ENCODE results near the gene MRPS34. TPM values are rescaled to one million over a fixed set of nuclear protein-coding genes. Genes with fewer than 3 reads are reported as not detected.

The MRPS34 gene
- total RNA-seq, 1 donor from 2014 or later, result 70.9 TPM

DNA sequence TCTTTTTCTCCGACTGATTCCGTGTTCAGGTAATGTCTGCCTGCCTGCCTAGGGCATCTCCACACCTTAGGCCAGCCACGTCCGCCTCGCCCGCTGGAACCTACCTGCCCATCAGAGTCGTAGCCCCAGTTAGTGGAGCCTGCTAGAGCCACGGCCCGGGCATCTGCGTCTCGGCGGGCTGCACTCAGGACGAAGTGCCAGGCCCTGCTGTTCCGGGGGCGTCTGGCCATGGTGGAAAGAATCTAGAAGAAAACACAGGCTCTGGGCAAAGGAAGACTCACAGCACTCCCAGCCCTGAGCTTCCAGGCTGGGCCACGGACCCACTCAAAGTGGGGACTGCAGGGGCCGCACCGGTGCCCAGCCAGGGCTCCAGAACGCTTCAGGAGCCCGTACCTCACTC is 8.3 kb upstream of the MRPS34 start:
- Mint-ChIP-seq H3K4me1 (ENCODE audit: unreplicated experiment) (peaks cover 26% of the 10 kb centered on the region), H3K27ac (ENCODE audit: unreplicated experiment) (peak overlapping the region; percentile 57), H3K27me3 (ENCODE audit: unreplicated experiment) (no peaks in the 10 kb centered on the region), H3K36me3 (ENCODE audit: unreplicated experiment) (no peaks in the 10 kb centered on the region), H3K9me3 (ENCODE audit: unreplicated experiment) (no peaks in the 10 kb centered on the region), H3K4me3 (ENCODE audit: unreplicated experiment) (peak overlapping the region; percentile 87)
- DNase-seq (ENCODE audit: extremely low spot score, unreplicated experiment), result no peak
- no peak for TF ChIP-seq CTCF (IDR thresholded peaks at IDR 0.05)

- Mint-ChIP-seq H3K9me3 (ENCODE audit: unreplicated experiment) (no peaks in the 10 kb centered on the region), H3K4me1 (ENCODE audit: unreplicated experiment) (peaks cover 26% of the 10 kb centered on the region), H3K27ac (ENCODE audit: unreplicated experiment) (no peak overlapping the region), H3K36me3 (ENCODE audit: unreplicated experiment) (no peaks in the 10 kb centered on the region), H3K4me3 (ENCODE audit: unreplicated experiment) (peak overlapping the region; percentile 87), H3K27me3 (ENCODE audit: unreplicated experiment) (no peaks in the 10 kb centered on the region)
- TF ChIP-seq CTCF (IDR thresholded peaks at IDR 0.05), result no peak
- no peak for DNase-seq (ENCODE audit: extremely low spot score, unreplicated experiment)
Observed at GRCh38 chr16:1780677-1781072, 7.7 kb upstream of the MRPS34 start.

- Mint-ChIP-seq H3K4me3 (ENCODE audit: unreplicated experiment) (peak overlapping the region; percentile 18), H3K9me3 (ENCODE audit: unreplicated experiment) (no peaks in the 10 kb centered on the region), H3K4me1 (ENCODE audit: unreplicated experiment) (peaks cover 26% of the 10 kb centered on the region), H3K27ac (ENCODE audit: unreplicated experiment) (no peak overlapping the region), H3K27me3 (ENCODE audit: unreplicated experiment) (no peaks in the 10 kb centered on the region), H3K36me3 (ENCODE audit: unreplicated experiment) (no peaks in the 10 kb centered on the region)
- no peak for DNase-seq (ENCODE audit: extremely low spot score, unreplicated experiment)
- no peak for TF ChIP-seq CTCF (IDR thresholded peaks at IDR 0.05)
Observed at GRCh38 chr16:1779741-1780676, 7.1 kb upstream of the MRPS34 start.

DNA sequence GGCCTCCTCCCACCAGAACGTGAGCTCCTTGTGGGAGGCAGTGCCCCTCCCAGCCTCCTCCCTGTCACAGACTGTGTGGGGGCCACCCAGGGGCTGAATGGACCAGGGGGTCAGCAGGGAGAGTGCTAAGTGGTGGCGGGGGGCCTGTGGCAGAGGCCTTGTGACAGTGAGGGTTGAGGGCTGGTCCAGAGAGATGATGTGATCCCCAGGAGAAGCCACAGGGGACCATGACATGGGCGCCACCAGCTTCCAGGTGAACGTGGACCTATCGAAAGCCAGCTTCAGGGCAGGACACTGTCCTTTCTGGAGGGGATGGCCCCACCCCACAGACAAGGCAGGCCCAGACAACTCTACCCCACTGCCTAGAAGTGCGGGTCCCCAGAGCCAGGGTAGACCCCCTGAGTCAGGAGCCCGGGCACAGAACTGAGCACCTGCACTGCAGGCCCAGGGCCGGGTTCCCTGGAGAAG is 6.3 kb upstream of the MRPS34 start:
- Mint-ChIP-seq H3K27me3 (ENCODE audit: unreplicated experiment) (no peaks in the 10 kb centered on the region), H3K27ac (ENCODE audit: unreplicated experiment) (no peak overlapping the region), H3K4me3 (ENCODE audit: unreplicated experiment) (no peak overlapping the region), H3K4me1 (ENCODE audit: unreplicated experiment) (peaks cover 27% of the 10 kb centered on the region), H3K36me3 (ENCODE audit: unreplicated experiment) (no peaks in the 10 kb centered on the region), H3K9me3 (ENCODE audit: unreplicated experiment) (no peaks in the 10 kb centered on the region)
- no peak for DNase-seq (ENCODE audit: extremely low spot score, unreplicated experiment)
- no peak for TF ChIP-seq CTCF (IDR thresholded peaks at IDR 0.05)
